Measurements from ENCODE around the gene C1orf198. TPM values are rescaled to one million over a fixed set of nuclear protein-coding genes. Genes with fewer than 3 reads are reported as not detected.

The C1orf198 gene
- total RNA-seq, 4 donors from 2014 or later, result 95.6 to 214 (median 140) TPM

DNA sequence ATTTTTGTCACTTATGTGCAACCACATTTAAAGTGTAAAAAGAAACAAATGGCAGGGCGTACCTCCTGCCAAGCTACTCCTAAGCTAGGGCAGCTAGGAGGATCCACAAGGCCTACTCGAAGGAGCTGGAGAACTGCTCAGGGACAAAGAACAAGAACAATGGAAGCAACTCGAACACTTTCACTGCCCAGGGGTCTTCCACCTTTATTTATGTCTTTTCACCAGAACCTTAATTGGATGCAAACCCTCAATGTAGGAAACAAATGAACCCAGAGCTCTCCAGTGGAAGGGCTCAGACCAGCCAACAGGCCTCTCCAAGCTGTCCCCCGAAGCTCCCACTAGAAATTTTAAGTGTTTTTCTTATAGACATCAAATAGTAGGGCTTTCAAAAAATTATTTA lies 39.9 kb downstream of the C1orf198 start:
- no peak overlapping the region for H3K4me3 ChIP-seq
- peak; percentile 70 for DNase-seq (ENCODE audit: extremely low spot score)
- intact Hi-C loops (cut with DNase I), result no loop called here
- TF ChIP-seq POLR2AphosphoS5 (IDR thresholded peaks at IDR 0.05) (no peak), EP300 (IDR thresholded peaks at IDR 0.05) (no peak), POLR2A (IDR thresholded peaks at IDR 0.05; ENCODE audit: low read depth) (no peak)
- TF ChIP-seq, protein P1, sequence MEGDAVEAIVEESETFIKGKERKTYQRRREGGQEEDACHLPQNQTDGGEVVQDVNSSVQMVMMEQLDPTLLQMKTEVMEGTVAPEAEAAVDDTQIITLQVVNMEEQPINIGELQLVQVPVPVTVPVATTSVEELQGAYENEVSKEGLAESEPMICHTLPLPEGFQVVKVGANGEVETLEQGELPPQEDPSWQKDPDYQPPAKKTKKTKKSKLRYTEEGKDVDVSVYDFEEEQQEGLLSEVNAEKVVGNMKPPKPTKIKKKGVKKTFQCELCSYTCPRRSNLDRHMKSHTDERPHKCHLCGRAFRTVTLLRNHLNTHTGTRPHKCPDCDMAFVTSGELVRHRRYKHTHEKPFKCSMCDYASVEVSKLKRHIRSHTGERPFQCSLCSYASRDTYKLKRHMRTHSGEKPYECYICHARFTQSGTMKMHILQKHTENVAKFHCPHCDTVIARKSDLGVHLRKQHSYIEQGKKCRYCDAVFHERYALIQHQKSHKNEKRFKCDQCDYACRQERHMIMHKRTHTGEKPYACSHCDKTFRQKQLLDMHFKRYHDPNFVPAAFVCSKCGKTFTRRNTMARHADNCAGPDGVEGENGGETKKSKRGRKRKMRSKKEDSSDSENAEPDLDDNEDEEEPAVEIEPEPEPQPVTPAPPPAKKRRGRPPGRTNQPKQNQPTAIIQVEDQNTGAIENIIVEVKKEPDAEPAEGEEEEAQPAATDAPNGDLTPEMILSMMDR (IDR thresholded peaks at IDR 0.05), result no peak
- H3K4me1 ChIP-seq, result peaks cover 45 to 54% (median 48%) of the 10 kb centered on the region in 4 donors
- WGBS, result 98% methylated on average over 4 of the region's 4 CpGs
- H3K9me3 ChIP-seq, result no peaks in the 10 kb centered on the region
- no peaks in the 10 kb centered on the region for H3K36me3 ChIP-seq
- H3K27me3 ChIP-seq, result no peaks in the 10 kb centered on the region
- no peak overlapping the region for H3K27ac ChIP-seq (replicated peaks in 1 of 4)

DNA sequence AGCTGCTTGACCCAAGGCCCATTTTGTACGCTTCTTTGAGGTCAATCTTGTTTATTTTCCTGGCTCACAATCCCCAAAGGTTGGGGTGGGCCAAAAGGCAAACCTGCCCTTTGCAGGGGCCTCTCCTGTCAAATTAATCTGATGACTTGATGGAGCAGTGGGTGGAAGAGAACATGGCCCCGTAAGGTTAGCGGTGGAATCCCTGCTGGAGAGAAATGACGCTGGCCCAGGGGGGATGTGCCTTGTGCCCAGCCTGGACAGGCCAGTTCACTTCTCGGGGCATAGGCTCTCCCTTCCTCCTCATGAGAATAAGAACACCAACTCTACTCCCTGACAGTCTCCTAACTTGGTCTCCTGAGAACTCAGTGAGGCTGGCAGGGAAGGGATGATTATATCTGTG lies 40.5 kb downstream of the C1orf198 start:
- intact Hi-C loops (cut with DNase I), result no loop called here

DNA sequence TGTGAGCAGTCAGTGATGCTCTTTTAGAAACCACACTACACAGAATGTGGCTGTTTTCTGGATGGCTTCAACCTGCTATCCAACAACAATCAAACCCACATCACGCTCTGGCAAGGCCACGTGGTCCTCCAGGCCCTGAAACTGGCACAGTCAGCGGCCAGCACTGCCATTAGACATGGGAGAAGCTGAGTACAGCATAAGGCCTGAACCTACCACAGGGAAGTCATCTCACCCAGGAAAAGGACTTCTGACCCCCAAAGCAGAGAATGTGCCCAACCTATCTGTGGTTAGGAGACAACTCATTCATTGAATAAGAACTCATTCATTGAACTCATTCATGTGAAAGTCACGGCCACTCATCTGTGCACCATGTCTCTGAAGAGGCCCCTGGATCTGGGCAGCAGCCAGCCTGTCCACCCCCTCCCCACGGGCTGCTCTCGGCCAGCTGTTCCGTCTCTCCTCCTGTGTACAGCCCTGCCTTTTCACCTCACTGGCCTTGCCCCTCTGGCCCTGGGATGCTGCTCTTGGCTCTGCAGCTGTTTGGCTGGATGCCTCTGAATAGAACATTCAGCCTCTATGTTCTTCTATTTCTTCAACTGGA lies 41.1 kb downstream of the C1orf198 start:
- no peak overlapping the region for H3K4me3 ChIP-seq
- peaks cover 56 to 67% (median 57%) of the 10 kb centered on the region in 4 donors for H3K4me1 ChIP-seq
- H3K27ac ChIP-seq (replicated peaks in 1 of 4), result peak overlapping the region in 1 of 4 donors; percentile 52
- WGBS, result 89% methylated on average over 6 of the region's 7 CpGs
- no peaks in the 10 kb centered on the region for H3K9me3 ChIP-seq
- intact Hi-C loops (cut with DNase I), result no loop called here
- TF ChIP-seq, protein P1 (IDR thresholded peaks at IDR 0.05), result no peak
- no peak for TF ChIP-seq POLR2AphosphoS5 (IDR thresholded peaks at IDR 0.05)
- TF ChIP-seq EP300 (IDR thresholded peaks at IDR 0.05), result no peak
- no peak for TF ChIP-seq POLR2A (IDR thresholded peaks at IDR 0.05; ENCODE audit: low read depth)
- H3K36me3 ChIP-seq, result no peaks in the 10 kb centered on the region
- no peaks in the 10 kb centered on the region for H3K27me3 ChIP-seq
- DNase-seq (ENCODE audit: extremely low spot score), result peak; percentile 92

More for the DNA sequence above, 40.5 kb downstream of the C1orf198 start:
- no peak overlapping the region for H3K4me3 ChIP-seq
- 76% methylated on average over 5 of the region's 5 CpGs for WGBS
- H3K9me3 ChIP-seq, result no peaks in the 10 kb centered on the region
- peak overlapping the region in 2 of 4 donors; percentile 8 to 52 for H3K27ac ChIP-seq (replicated peaks in 1 of 4)
- no peaks in the 10 kb centered on the region for H3K36me3 ChIP-seq
- H3K27me3 ChIP-seq, result no peaks in the 10 kb centered on the region
- TF ChIP-seq, protein P1 (IDR thresholded peaks at IDR 0.05), result no peak
- TF ChIP-seq POLR2A (IDR thresholded peaks at IDR 0.05; ENCODE audit: low read depth) (no peak), POLR2AphosphoS5 (IDR thresholded peaks at IDR 0.05) (no peak), EP300 (IDR thresholded peaks at IDR 0.05) (no peak)
- peak; percentile 53 for DNase-seq (ENCODE audit: extremely low spot score)
- peaks cover 51 to 61% (median 54%) of the 10 kb centered on the region in 4 donors for H3K4me1 ChIP-seq

DNA sequence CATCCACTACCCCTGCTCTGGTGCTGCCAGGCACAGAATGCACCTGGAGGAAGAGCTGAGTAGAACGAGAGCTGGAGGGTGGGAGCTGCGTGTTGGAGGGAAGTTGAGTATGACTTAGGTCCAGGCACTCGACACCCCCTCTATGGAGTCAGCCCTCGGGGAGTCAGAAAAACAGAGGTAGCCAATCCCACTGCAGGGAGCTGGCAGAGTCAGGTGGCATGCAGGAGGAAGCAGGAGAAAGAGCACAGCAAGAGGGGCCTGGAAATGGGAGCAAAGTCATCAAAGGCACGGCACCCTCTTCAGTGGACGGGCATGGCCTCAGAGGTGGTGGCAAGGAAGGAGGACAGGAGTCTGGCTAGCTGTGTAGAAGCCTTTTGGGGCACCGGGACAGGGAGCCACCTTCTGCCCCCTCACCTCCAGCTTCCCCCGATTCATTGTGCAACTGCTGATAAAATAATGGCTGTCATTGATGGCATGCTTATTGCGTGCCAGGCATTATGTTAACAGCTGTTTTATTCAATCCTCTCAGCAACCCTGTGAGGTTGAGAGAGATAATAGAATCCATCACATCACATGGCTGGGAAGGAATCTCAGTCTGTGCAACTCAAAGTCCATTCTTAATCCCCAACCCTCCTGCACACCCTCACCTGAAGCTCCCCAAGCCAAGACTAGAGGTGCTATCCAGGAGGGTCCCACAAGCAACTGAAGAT lies 42.0 kb downstream of the C1orf198 start:
- no peak for TF ChIP-seq POLR2A (IDR thresholded peaks at IDR 0.05; ENCODE audit: low read depth)
- TF ChIP-seq, protein P1 (IDR thresholded peaks at IDR 0.05), result no peak
- TF ChIP-seq EP300 (IDR thresholded peaks at IDR 0.05), result no peak
- TF ChIP-seq POLR2AphosphoS5 (IDR thresholded peaks at IDR 0.05), result no peak
- intact Hi-C loops (cut with DNase I), result no loop called here
- Histone ChIP-seq H3K27ac (replicated peaks in 1 of 4) (peak overlapping the region in 2 of 4 donors; percentile 13 to 44), H3K36me3 (no peaks in the 10 kb centered on the region), H3K9me3 (no peaks in the 10 kb centered on the region), H3K4me3 (no peak overlapping the region), H3K27me3 (no peaks in the 10 kb centered on the region), H3K4me1 (peaks cover 57 to 64% (median 60%) of the 10 kb centered on the region in 4 donors)
- peak; percentile 53 for DNase-seq (ENCODE audit: extremely low spot score)
- 95% methylated on average over 9 of the region's 9 CpGs for WGBS
